HEK293 (cell line): Measurements from ENCODE around the gene UQCC3.
A peak's percentile ranks its signal among the peaks of the same experiment; 100 is the strongest.

Experiments used
- CTCF ChIA-PET: fragments of 350-600 bp; formaldehyde crosslinking; extraction: SDS; loops from one replicate; lab custom pipeline; 2021; ENCODE audit warnings: antibody characterized with exemption; lab: Yijun Ruan, JAX
- POLR2A ChIA-PET: fragments of 300-600 bp; formaldehyde crosslinking; extraction: SDS; loops from one replicate; lab custom pipeline; 2020; ENCODE audit warnings: antibody characterized with exemption, inconsistent platforms; lab: Yijun Ruan, JAX
- H3K27ac ChIP-seq: fragments of 200-500 bp; sonication (Bioruptor generic); 2 replicates; pipeline ENCODE4 v1.5.1; 2014; ENCODE audit warnings: low read depth, low read length, control low read depth, inconsistent platforms; ENCODE audit errors: extremely low read depth
- H3K36me3 ChIP-seq, 2 experiments: fragments of 200-500 bp in 1 of 2; sonication (Bioruptor generic) in 1 of 2; 1 replicate in 1 of 2; 2 replicates in 1 of 2; pipeline ENCODE4 v1.5.1; 2014 to 2017; ENCODE audit warnings: inconsistent platforms in 2 of 2, low read length in 2 of 2; ENCODE audit not compliant: control insufficient read depth in 2 of 2, insufficient read depth in 1 of 2
- H3K4me1 ChIP-seq: fragments of 200-500 bp; sonication (Bioruptor generic); 2 replicates; pipeline ENCODE4 v1.5.1; 2014; ENCODE audit warnings: mild to moderate bottlenecking, low read length, inconsistent platforms; ENCODE audit not compliant: control insufficient read depth, insufficient read depth
- H3K4me3 ChIP-seq: 2 replicates; pipeline ENCODE4 v1.5.1; 2011; ENCODE audit warnings: low read depth, mild to moderate bottlenecking, control low read depth, low read length, moderate library complexity
- H3K9me3 ChIP-seq: fragments of 200-500 bp; sonication (Bioruptor generic); 2 replicates; pipeline ENCODE4 v1.5.1; 2014; ENCODE audit warnings: low read depth, low read length, inconsistent platforms; ENCODE audit not compliant: control insufficient read depth, insufficient read depth
- ATF2 ChIP-seq: fragments of 450-650 bp; formaldehyde crosslinking; IDR thresholded peaks from 2 replicates; pipeline ENCODE4 v1.5.1; 2016; ENCODE audit warnings: missing biosample characterization, missing genetic modification characterization, low read depth
- EGR2 ChIP-seq: fragments of 450-650 bp; formaldehyde crosslinking; IDR thresholded peaks from 2 replicates; pipeline ENCODE4 v1.5.1; 2016; ENCODE audit warnings: low read depth, missing biosample characterization, missing genetic modification characterization
- HOXD13 ChIP-seq: sonication (generic); formaldehyde crosslinking; IDR thresholded peaks from 2 replicates; pipeline ENCODE4 v1.8.0; 2022; ENCODE audit warnings: missing genetic modification reagents, borderline replicate concordance
- MYNN ChIP-seq: fragments of 450-650 bp; formaldehyde crosslinking; IDR thresholded peaks from 2 replicates; pipeline ENCODE4 v1.5.1; 2016; ENCODE audit warnings: missing biosample characterization, missing genetic modification characterization, borderline replicate concordance
- PRDM6 ChIP-seq: fragments of 450-650 bp; formaldehyde crosslinking; IDR thresholded peaks from 2 replicates; pipeline ENCODE4 v1.5.1; 2017; ENCODE audit warnings: missing biosample characterization, missing genetic modification characterization
- SALL2 ChIP-seq: fragments of 450-650 bp; formaldehyde crosslinking; IDR thresholded peaks from 2 replicates; pipeline ENCODE4 v1.5.0; 2017; ENCODE audit warnings: missing biosample characterization, mild to moderate bottlenecking, missing genetic modification characterization, borderline replicate concordance
- ZBTB17 ChIP-seq: fragments of 450-650 bp; formaldehyde crosslinking; IDR thresholded peaks from 2 replicates; pipeline ENCODE4 v1.5.1; 2016; ENCODE audit warnings: missing biosample characterization, missing genetic modification characterization
- ZBTB8A ChIP-seq: fragments of 450-650 bp; formaldehyde crosslinking; IDR thresholded peaks from 2 replicates; pipeline ENCODE4 v1.5.1; 2016; ENCODE audit warnings: missing biosample characterization, missing genetic modification characterization
- ZNF121 ChIP-seq: fragments of 450-650 bp; formaldehyde crosslinking; IDR thresholded peaks from 2 replicates; pipeline ENCODE4 v1.5.1; 2016; ENCODE audit warnings: missing biosample characterization, missing genetic modification characterization
- ZNF16 ChIP-seq: fragments of 450-650 bp; formaldehyde crosslinking; IDR thresholded peaks from 2 replicates; pipeline ENCODE4 v1.5.1; 2016; ENCODE audit warnings: low read depth, missing biosample characterization, missing genetic modification characterization
- ZNF174 ChIP-seq: fragments of 450-650 bp; formaldehyde crosslinking; IDR thresholded peaks from 2 replicates; pipeline ENCODE4 v1.5.0; 2017; ENCODE audit warnings: missing biosample characterization, mild to moderate bottlenecking, missing genetic modification characterization
- ZNF214 ChIP-seq: fragments of 450-650 bp; formaldehyde crosslinking; IDR thresholded peaks from 2 replicates; pipeline ENCODE4 v1.5.1; 2017; ENCODE audit warnings: missing biosample characterization, mild to moderate bottlenecking, missing genetic modification characterization, borderline replicate concordance
- ZNF335 ChIP-seq: fragments of 450-650 bp; formaldehyde crosslinking; conservative IDR thresholded peaks from 2 replicates; pipeline ENCODE4 v1.5.1; 2016; ENCODE audit warnings: missing biosample characterization, missing genetic modification characterization
- ZNF354C ChIP-seq: fragments of 450-650 bp; formaldehyde crosslinking; IDR thresholded peaks from 2 replicates; pipeline ENCODE4 v1.5.1; 2016; ENCODE audit warnings: missing biosample characterization, missing genetic modification characterization, low read depth, borderline replicate concordance
- ZNF362 ChIP-seq: fragments of 450-650 bp; formaldehyde crosslinking; IDR thresholded peaks from 2 replicates; pipeline ENCODE4 v1.5.1; 2016; ENCODE audit warnings: missing biosample characterization, missing genetic modification characterization
- ZNF394 ChIP-seq: fragments of 450-650 bp; formaldehyde crosslinking; IDR thresholded peaks from 2 replicates; pipeline ENCODE4 v1.5.1; 2016; ENCODE audit warnings: missing biosample characterization, missing genetic modification characterization, mild to moderate bottlenecking, moderate library complexity, borderline replicate concordance
- ZNF398 ChIP-seq: fragments of 450-650 bp; formaldehyde crosslinking; IDR thresholded peaks from 2 replicates; pipeline ENCODE4 v1.5.1; 2017; ENCODE audit warnings: missing biosample characterization, missing genetic modification characterization
- ZNF521 ChIP-seq: fragments of 450-650 bp; formaldehyde crosslinking; IDR thresholded peaks from 2 replicates; pipeline ENCODE4 v1.5.1; 2017; ENCODE audit warnings: missing biosample characterization, mild to moderate bottlenecking, missing genetic modification characterization
- ZNF548 ChIP-seq: fragments of 450-650 bp; formaldehyde crosslinking; IDR thresholded peaks from 2 replicates; pipeline ENCODE4 v1.5.1; 2016; ENCODE audit warnings: missing biosample characterization, missing genetic modification characterization
- ZNF549 ChIP-seq: fragments of 450-650 bp; IDR thresholded peaks from 2 replicates; pipeline ENCODE4 v1.5.1; 2018; ENCODE audit warnings: missing biosample characterization, missing genetic modification characterization, mild to moderate bottlenecking, inconsistent platforms, moderate library complexity
- ZNF558 ChIP-seq: fragments of 450-650 bp; formaldehyde crosslinking; IDR thresholded peaks from 2 replicates; pipeline ENCODE4 v1.5.1; 2016; ENCODE audit warnings: missing biosample characterization, missing genetic modification characterization
- ZNF561 ChIP-seq: fragments of 450-650 bp; IDR thresholded peaks from 2 replicates; pipeline ENCODE4 v1.5.1; 2018; ENCODE audit warnings: missing biosample characterization, missing genetic modification characterization, borderline replicate concordance
- ZNF585B ChIP-seq: fragments of 450-650 bp; formaldehyde crosslinking; IDR thresholded peaks from 2 replicates; pipeline ENCODE4 v1.5.1; 2016; ENCODE audit warnings: missing biosample characterization, missing genetic modification characterization
- ZNF600 ChIP-seq: fragments of 450-650 bp; formaldehyde crosslinking; IDR thresholded peaks from 2 replicates; pipeline ENCODE4 v1.5.1; 2016; ENCODE audit warnings: missing biosample characterization, missing genetic modification characterization
- ZNF621 ChIP-seq: fragments of 450-650 bp; formaldehyde crosslinking; IDR thresholded peaks from 2 replicates; pipeline ENCODE4 v1.5.1; 2017; ENCODE audit warnings: missing biosample characterization, missing genetic modification characterization
- ZNF704 ChIP-seq: fragments of 450-650 bp; formaldehyde crosslinking; IDR thresholded peaks from 2 replicates; pipeline ENCODE4 v1.5.1; 2016; ENCODE audit warnings: missing biosample characterization, missing genetic modification characterization
- ZNF707 ChIP-seq: fragments of 450-650 bp; formaldehyde crosslinking; IDR thresholded peaks from 2 replicates; pipeline ENCODE4 v1.5.1; 2016; ENCODE audit warnings: missing biosample characterization, missing genetic modification characterization
- ZNF830 ChIP-seq: fragments of 450-650 bp; IDR thresholded peaks from 2 replicates; pipeline ENCODE4 v1.5.0; 2018; ENCODE audit warnings: missing biosample characterization, missing genetic modification characterization, low read depth, mild to moderate bottlenecking, moderate library complexity

Gene UQCC3

GRCh38 chr11:62645946-62646824, 25.3 kb upstream of the UQCC3 start, which contains the start of gene GANAB:
Gene GANAB, minus strand, starts transcription at chr11:62646613. Its CDS starts 14 bp downstream, at chr11:62646599.
- POLR2A ChIA-PET = interaction anchor here (0.6 to 5.9 kb wide), 24 partner anchors 9 to 289 kb away, joined by 3 to 79 read pairs (median 4); partner anchors contain the start of genes B3GAT3, C11orf98, CSKMT and EEF1G
- peak within 1 kb of the TSS; percentile 83 for H3K27ac ChIP-seq
- TF ChIP-seq ZNF704 (no peak), ZNF174 (tag by site-specific recombination) (no peak), PRDM6 (tag by site-specific recombination) (no peak), ZNF549 (tag by site-specific recombination) (no peak), ZNF600 (no peak), ZNF548 (no peak), ZNF558 (tag by site-specific recombination) (no peak), ZNF121 (tag by site-specific recombination) (no peak), ZNF394 (no peak), ZNF362 (no peak), ZNF521 (tag by site-specific recombination) (no peak), HOXD13 (CRISPR knock-in tag) (no peak), ZNF335 (tag by site-specific recombination) (peak; percentile 80), ZNF398 (tag by site-specific recombination) (no peak), ZNF354C (tag by site-specific recombination) (no peak), ATF2 (no peak), ZNF585B (tag by site-specific recombination) (no peak), ZNF707 (tag by site-specific recombination) (no peak), ZNF830 (tag by site-specific recombination) (no peak), ZNF16 (tag by site-specific recombination) (no peak), ZBTB17 (no peak), MYNN (tag by site-specific recombination) (no peak), SALL2 (no peak), EGR2 (tag by site-specific recombination) (peak; percentile 94), ZNF561 (tag by site-specific recombination) (no peak), ZNF621 (no peak), ZBTB8A (tag by site-specific recombination) (peak; percentile 35; the same call in 1 of the 2 replicates), ZNF214 (tag by site-specific recombination) (no peak)

More at GRCh38 chr11:62645946-62646824, 25.3 kb upstream of the UQCC3 start, which contains the start of gene GANAB:
- Histone ChIP-seq H3K36me3 (peaks cover 5 to 57% of the 10 kb centered on the region in 2 experiments; a peak in 2 of 3 replicates), H3K4me3 (peak within 1 kb of the TSS; percentile 86), H3K4me1 (peaks cover 3% of the 10 kb centered on the region; the same call in 1 of the 2 replicates), H3K9me3 (no peaks in the 10 kb centered on the region)
- CTCF ChIA-PET = interaction anchor here (0.9 to 1.5 kb wide), 3 partner anchors 9 to 85 kb away, joined by 3 to 5 read pairs (median 4); no protein-coding TSS in a partner anchor
